Fibroblast of lung (primary cell): Measurements from ENCODE around the gene ADGRB3.

ENCODE experiments used
- EZH2 ChIP-seq: IDR thresholded peaks from 2 replicates; pipeline ENCODE4 v1.5.1; 2012; ENCODE audit warnings: low read length, control low read depth, mild to moderate bottlenecking; ENCODE audit errors: missing control alignments
- TF ChIP-seq, protein P1 (sequence below), 2 donors: IDR thresholded peaks in 1 of 2; conservative IDR thresholded peaks in 1 of 2; 1 replicate in 1 of 2; 2 replicates in 1 of 2; pipeline ENCODE4 v1.5.1; 2011 to 2012; ENCODE audit warnings: low read length in 2 of 2, control low read depth in 1 of 2, inconsistent platforms in 1 of 2, low read depth in 1 of 2, mild to moderate bottlenecking in 1 of 2

DNA sequence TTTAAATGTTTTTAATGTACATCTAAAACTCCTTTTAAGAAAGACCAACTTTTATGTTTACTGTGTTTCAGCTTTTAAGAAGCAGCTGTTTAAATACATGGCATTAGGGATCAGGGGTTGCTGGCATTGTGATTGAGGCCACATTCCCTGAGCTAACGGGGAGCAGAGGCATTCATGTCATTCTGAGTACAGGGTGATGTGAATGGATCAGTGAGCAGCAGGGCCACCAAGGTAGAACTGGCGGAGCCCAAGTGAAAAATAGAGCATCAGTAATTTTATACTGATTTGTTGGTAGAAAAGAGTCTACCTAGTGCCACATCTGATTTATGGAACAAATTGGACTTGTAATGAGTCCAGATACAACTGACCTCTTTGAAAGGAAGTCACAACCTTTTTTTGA, 467.3 kb downstream of the ADGRB3 start:
- TF ChIP-seq, protein P1, sequence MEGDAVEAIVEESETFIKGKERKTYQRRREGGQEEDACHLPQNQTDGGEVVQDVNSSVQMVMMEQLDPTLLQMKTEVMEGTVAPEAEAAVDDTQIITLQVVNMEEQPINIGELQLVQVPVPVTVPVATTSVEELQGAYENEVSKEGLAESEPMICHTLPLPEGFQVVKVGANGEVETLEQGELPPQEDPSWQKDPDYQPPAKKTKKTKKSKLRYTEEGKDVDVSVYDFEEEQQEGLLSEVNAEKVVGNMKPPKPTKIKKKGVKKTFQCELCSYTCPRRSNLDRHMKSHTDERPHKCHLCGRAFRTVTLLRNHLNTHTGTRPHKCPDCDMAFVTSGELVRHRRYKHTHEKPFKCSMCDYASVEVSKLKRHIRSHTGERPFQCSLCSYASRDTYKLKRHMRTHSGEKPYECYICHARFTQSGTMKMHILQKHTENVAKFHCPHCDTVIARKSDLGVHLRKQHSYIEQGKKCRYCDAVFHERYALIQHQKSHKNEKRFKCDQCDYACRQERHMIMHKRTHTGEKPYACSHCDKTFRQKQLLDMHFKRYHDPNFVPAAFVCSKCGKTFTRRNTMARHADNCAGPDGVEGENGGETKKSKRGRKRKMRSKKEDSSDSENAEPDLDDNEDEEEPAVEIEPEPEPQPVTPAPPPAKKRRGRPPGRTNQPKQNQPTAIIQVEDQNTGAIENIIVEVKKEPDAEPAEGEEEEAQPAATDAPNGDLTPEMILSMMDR (conservative IDR thresholded peaks at IDR 0.05 in 1 of 2, IDR thresholded peaks at IDR 0.05 in 1 of 2; ENCODE audit: low read depth in 1 of 2, low read length in 2 of 2), result no peak
- no peak for TF ChIP-seq EZH2
